Esophagus squamous epithelium (tissue), 4 donors: Measurements from ENCODE around the gene NOX3.

Experiments
- CTCF ChIP-seq, 6 experiments: fragments of 450-650 bp in 4 of 6; fragments of 200-600 bp in 2 of 6; sonication (generic) in 2 of 6; IDR thresholded peaks; one replicate each; pipeline ENCODE4 v1.5.1; 2016 to 2019; ENCODE audit warnings: antibody characterized with exemption in 6 of 6, mild to moderate bottlenecking in 4 of 6, moderate library complexity in 4 of 6
- POLR2A ChIP-seq, 4 donors: fragments of 450-650 bp; IDR thresholded peaks; one replicate each; pipeline ENCODE4 v1.6.1; 2017; ENCODE audit warnings: antibody characterized with exemption in 4 of 4, mild to moderate bottlenecking in 4 of 4, moderate library complexity in 3 of 4

GRCh38 chr6:155418017-155418761 is 37.5 kb downstream of the NOX3 start:
- TF ChIP-seq POLR2A (IDR thresholded peaks at IDR 0.05) (no peak), CTCF (IDR thresholded peaks at IDR 0.05) (no peak)
